WTC11 (cell line): Measurements from ENCODE around the gene ZDHHC18. TPM values are rescaled to one million over a fixed set of nuclear protein-coding genes. Genes with fewer than 3 reads are reported as not detected.

ENCODE experiments used
- ATAC-seq: fragments of 200-7000 bp; cut with Tn5 transposase; 2 replicates; pipeline ENCODE4 v1.10.0; 2021; ENCODE audit warnings: mild to moderate bottlenecking, moderate library complexity
- CTCF ChIA-PET: fragments of 300-600 bp; sonication (Branson Sonifier 250); formaldehyde crosslinking; loops from one replicate; lab custom pipeline; 2021; ENCODE audit warnings: antibody characterized with exemption; lab: Charles Lee
- POLR2A ChIA-PET: fragments of 350-600 bp; sonication (Branson Sonifier 250); formaldehyde crosslinking; loops from one replicate; lab custom pipeline; 2021; ENCODE audit warnings: antibody characterized with exemption; lab: Charles Lee
- DNase-seq: peaks from one replicate; pipeline ENCODE4 v3.0.0; 2021; ENCODE audit warnings: low spot score
- H3K27ac Mint-ChIP-seq: 2 replicates; pipeline ENCODE4 v1.8.0; 2021; ENCODE audit warnings: mixed read lengths
- H3K27me3 Mint-ChIP-seq: 2 replicates; pipeline ENCODE4 v1.8.0; 2021; ENCODE audit warnings: low read depth, mild to moderate bottlenecking, moderate library complexity, mixed read lengths
- H3K36me3 Mint-ChIP-seq: 2 replicates; pipeline ENCODE4 v1.8.0; 2021; ENCODE audit warnings: mixed read lengths
- H3K4me1 Mint-ChIP-seq: 2 replicates; pipeline ENCODE4 v1.8.0; 2022; ENCODE audit warnings: mixed read lengths
- H3K4me3 Mint-ChIP-seq: 2 replicates; pipeline ENCODE4 v1.8.0; 2021; ENCODE audit warnings: mild to moderate bottlenecking, moderate library complexity, mixed read lengths
- H3K9me3 Mint-ChIP-seq: 2 replicates; pipeline ENCODE4 v1.8.0; 2021; ENCODE audit warnings: mixed read lengths
- CREM ChIP-seq: sonication (generic); formaldehyde crosslinking; IDR thresholded peaks from 2 replicates; pipeline ENCODE4 v1.8.1; 2022; ENCODE audit warnings: mild to moderate bottlenecking, missing genetic modification reagents, moderate library complexity
- CTCF ChIP-seq: fragments of 200-600 bp; IDR thresholded peaks from 2 replicates; pipeline ENCODE4 v1.8.0; 2022; ENCODE audit warnings: antibody characterized with exemption
- ESRRA ChIP-seq: sonication (generic); formaldehyde crosslinking; IDR thresholded peaks from 2 replicates; pipeline ENCODE4 v1.8.1; 2022; ENCODE audit warnings: mild to moderate bottlenecking, missing genetic modification reagents, borderline replicate concordance
- NR3C1 ChIP-seq: sonication (generic); formaldehyde crosslinking; conservative IDR thresholded peaks from 2 replicates; pipeline ENCODE4 v1.8.1; 2023; ENCODE audit warnings: low read depth, mild to moderate bottlenecking, missing genetic modification reagents
- OVOL2 ChIP-seq: fragments of 250-450 bp; sonication (Bioruptor Pico); IDR thresholded peaks from 2 replicates; pipeline ENCODE4 v1.9.0; 2021; ENCODE audit warnings: mild to moderate bottlenecking, borderline replicate concordance
- SMAD4 ChIP-seq: sonication (generic); formaldehyde crosslinking; IDR thresholded peaks from 2 replicates; pipeline ENCODE4 v1.8.0; 2022; ENCODE audit warnings: mild to moderate bottlenecking, missing genetic modification reagents
- SOX15 ChIP-seq: fragments of 250-450 bp; sonication (Bioruptor Pico); IDR thresholded peaks from 2 replicates; pipeline ENCODE4 v1.9.0; 2021; ENCODE audit warnings: mild to moderate bottlenecking
- STAT6 ChIP-seq: sonication (generic); formaldehyde crosslinking; conservative IDR thresholded peaks from 2 replicates; pipeline ENCODE4 v1.8.1; 2023; ENCODE audit warnings: mild to moderate bottlenecking, low read depth, missing genetic modification reagents, moderate library complexity
- TEAD4 ChIP-seq: sonication (generic); formaldehyde crosslinking; IDR thresholded peaks from 2 replicates; pipeline ENCODE4 v1.8.0; 2022; ENCODE audit warnings: mild to moderate bottlenecking, missing genetic modification reagents
- ZNF138 ChIP-seq: sonication (generic); formaldehyde crosslinking; conservative IDR thresholded peaks from 2 replicates; pipeline ENCODE4 v1.8.1; 2022; ENCODE audit warnings: mild to moderate bottlenecking, moderate library complexity, missing genetic modification reagents
- ZNF219 ChIP-seq: sonication (generic); formaldehyde crosslinking; IDR thresholded peaks from 2 replicates; pipeline ENCODE4 v1.8.0; 2023; ENCODE audit warnings: missing genetic modification reagents, mild to moderate bottlenecking, borderline replicate concordance
- total RNA-seq: library from RNA; stranded (reverse); gene quantifications from 3 replicates; pipeline ENCODE4 v1.2.3, GENCODE V29; 2021
- TF ChIP-seq, protein P1 (sequence below): sonication (generic); formaldehyde crosslinking; IDR thresholded peaks from 2 replicates; pipeline ENCODE4 v1.8.0; 2023; ENCODE audit warnings: missing genetic modification reagents
- TF ChIP-seq, protein P2 (sequence below): sonication (generic); formaldehyde crosslinking; IDR thresholded peaks from 2 replicates; pipeline ENCODE4 v1.8.1; 2022; ENCODE audit warnings: mild to moderate bottlenecking, missing genetic modification reagents, moderate library complexity, borderline replicate concordance
- TF ChIP-seq, protein P3 (sequence below): sonication (generic); formaldehyde crosslinking; IDR thresholded peaks from 2 replicates; pipeline ENCODE4 v1.8.1; 2023; ENCODE audit warnings: mild to moderate bottlenecking, missing genetic modification reagents
- TF ChIP-seq, protein P4 (sequence below): sonication (generic); formaldehyde crosslinking; IDR thresholded peaks from 2 replicates; pipeline ENCODE4 v1.8.1; 2023; ENCODE audit warnings: mild to moderate bottlenecking, missing genetic modification reagents
- TF ChIP-seq, protein P5 (sequence below): sonication (generic); formaldehyde crosslinking; IDR thresholded peaks from 2 replicates; pipeline ENCODE4 v1.8.0; 2022; ENCODE audit warnings: mild to moderate bottlenecking, missing genetic modification reagents

ZDHHC18 gene
- total RNA-seq, 1 experiment from 2014 or later: 26.5 TPM

- TF ChIP-seq CTCF: peak; percentile 84
- TF ChIP-seq, protein P1, sequence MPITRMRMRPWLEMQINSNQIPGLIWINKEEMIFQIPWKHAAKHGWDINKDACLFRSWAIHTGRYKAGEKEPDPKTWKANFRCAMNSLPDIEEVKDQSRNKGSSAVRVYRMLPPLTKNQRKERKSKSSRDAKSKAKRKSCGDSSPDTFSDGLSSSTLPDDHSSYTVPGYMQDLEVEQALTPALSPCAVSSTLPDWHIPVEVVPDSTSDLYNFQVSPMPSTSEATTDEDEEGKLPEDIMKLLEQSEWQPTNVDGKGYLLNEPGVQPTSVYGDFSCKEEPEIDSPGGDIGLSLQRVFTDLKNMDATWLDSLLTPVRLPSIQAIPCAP (CRISPR knock-in tag): no peak
- TF ChIP-seq, protein P2, sequence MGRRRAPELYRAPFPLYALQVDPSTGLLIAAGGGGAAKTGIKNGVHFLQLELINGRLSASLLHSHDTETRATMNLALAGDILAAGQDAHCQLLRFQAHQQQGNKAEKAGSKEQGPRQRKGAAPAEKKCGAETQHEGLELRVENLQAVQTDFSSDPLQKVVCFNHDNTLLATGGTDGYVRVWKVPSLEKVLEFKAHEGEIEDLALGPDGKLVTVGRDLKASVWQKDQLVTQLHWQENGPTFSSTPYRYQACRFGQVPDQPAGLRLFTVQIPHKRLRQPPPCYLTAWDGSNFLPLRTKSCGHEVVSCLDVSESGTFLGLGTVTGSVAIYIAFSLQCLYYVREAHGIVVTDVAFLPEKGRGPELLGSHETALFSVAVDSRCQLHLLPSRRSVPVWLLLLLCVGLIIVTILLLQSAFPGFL (CRISPR knock-in tag): no peak
- no peak for TF ChIP-seq CREM (CRISPR knock-in tag)
- peaks cover 4% of the 10 kb centered on the region for H3K36me3 Mint-ChIP-seq
- H3K27me3 Mint-ChIP-seq: no peaks in the 10 kb centered on the region; the same call in 1 of the 2 replicates
- peak overlapping the region; percentile 97 for H3K4me3 Mint-ChIP-seq
- POLR2A ChIA-PET: interaction anchor here (1.1 to 3.0 kb wide), 3 partner anchors 66 to 170 kb away, joined by 3 to 19 read pairs (median 3); no protein-coding TSS in a partner anchor
- H3K4me1 Mint-ChIP-seq: peaks cover 41% of the 10 kb centered on the region
- DNase-seq (peak; percentile 79), ATAC-seq (peak; percentile 17)
- peak overlapping the region; percentile 64 for H3K27ac Mint-ChIP-seq
- CTCF ChIA-PET: interaction anchor here (0.6 to 5.4 kb wide), 51 partner anchors 8 to 1089 kb away, joined by 3 to 110 read pairs (median 5); partner anchors contain the start of genes FAM76A, GPN2, RPS6KA1 and ZDHHC18
- no peaks in the 10 kb centered on the region for H3K9me3 Mint-ChIP-seq
Observed at GRCh38 chr1:26788836-26789611, 37.5 kb upstream of the ZDHHC18 start.

- no peak for DNase-seq
- ATAC-seq: no peak
- Mint-ChIP-seq H3K4me1 (peaks cover 37% of the 10 kb centered on the region), H3K27ac (no peak overlapping the region), H3K36me3 (peaks cover 9% of the 10 kb centered on the region), H3K4me3 (no peak overlapping the region), H3K9me3 (no peaks in the 10 kb centered on the region), H3K27me3 (no peaks in the 10 kb centered on the region; the same call in 1 of the 2 replicates)
- ChIA-PET POLR2A (interaction anchor here (3.0 kb wide), 1 partner anchor 97 kb away, joined by 19 read pairs; no protein-coding TSS in a partner anchor), CTCF (interaction anchor here (1.2 to 5.4 kb wide), 18 partner anchors 11 to 289 kb away, joined by 3 to 110 read pairs (median 10); partner anchors contain the start of gene RPS6KA1)
- TF ChIP-seq SMAD4 (CRISPR knock-in tag) (no peak), CTCF (no peak)
- TF ChIP-seq, protein P3, sequence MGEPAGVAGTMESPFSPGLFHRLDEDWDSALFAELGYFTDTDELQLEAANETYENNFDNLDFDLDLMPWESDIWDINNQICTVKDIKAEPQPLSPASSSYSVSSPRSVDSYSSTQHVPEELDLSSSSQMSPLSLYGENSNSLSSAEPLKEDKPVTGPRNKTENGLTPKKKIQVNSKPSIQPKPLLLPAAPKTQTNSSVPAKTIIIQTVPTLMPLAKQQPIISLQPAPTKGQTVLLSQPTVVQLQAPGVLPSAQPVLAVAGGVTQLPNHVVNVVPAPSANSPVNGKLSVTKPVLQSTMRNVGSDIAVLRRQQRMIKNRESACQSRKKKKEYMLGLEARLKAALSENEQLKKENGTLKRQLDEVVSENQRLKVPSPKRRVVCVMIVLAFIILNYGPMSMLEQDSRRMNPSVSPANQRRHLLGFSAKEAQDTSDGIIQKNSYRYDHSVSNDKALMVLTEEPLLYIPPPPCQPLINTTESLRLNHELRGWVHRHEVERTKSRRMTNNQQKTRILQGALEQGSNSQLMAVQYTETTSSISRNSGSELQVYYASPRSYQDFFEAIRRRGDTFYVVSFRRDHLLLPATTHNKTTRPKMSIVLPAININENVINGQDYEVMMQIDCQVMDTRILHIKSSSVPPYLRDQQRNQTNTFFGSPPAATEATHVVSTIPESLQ (CRISPR knock-in tag): no peak
- TF ChIP-seq, protein P4, sequence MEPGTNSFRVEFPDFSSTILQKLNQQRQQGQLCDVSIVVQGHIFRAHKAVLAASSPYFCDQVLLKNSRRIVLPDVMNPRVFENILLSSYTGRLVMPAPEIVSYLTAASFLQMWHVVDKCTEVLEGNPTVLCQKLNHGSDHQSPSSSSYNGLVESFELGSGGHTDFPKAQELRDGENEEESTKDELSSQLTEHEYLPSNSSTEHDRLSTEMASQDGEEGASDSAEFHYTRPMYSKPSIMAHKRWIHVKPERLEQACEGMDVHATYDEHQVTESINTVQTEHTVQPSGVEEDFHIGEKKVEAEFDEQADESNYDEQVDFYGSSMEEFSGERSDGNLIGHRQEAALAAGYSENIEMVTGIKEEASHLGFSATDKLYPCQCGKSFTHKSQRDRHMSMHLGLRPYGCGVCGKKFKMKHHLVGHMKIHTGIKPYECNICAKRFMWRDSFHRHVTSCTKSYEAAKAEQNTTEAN (CRISPR knock-in tag): no peak
Observed at GRCh38 chr1:26789612-26789865, 36.9 kb upstream of the ZDHHC18 start.

GRCh38 chr1:26789931-26790330, 36.6 kb upstream of the ZDHHC18 start:
- no peak overlapping the region for H3K4me3 Mint-ChIP-seq
- peaks cover 12% of the 10 kb centered on the region for H3K36me3 Mint-ChIP-seq
- peaks cover 34% of the 10 kb centered on the region for H3K4me1 Mint-ChIP-seq
- no peak overlapping the region for H3K27ac Mint-ChIP-seq
- DNase-seq (no peak), ATAC-seq (no peak)
- ChIA-PET POLR2A (no interaction called here), CTCF (interaction anchor here (1.0 to 5.4 kb wide), 9 partner anchors 10 to 191 kb away, joined by 4 to 110 read pairs (median 33); no protein-coding TSS in a partner anchor)
- no peaks in the 10 kb centered on the region for H3K9me3 Mint-ChIP-seq
- H3K27me3 Mint-ChIP-seq: no peaks in the 10 kb centered on the region; the same call in 1 of the 2 replicates
- TF ChIP-seq, protein P5, sequence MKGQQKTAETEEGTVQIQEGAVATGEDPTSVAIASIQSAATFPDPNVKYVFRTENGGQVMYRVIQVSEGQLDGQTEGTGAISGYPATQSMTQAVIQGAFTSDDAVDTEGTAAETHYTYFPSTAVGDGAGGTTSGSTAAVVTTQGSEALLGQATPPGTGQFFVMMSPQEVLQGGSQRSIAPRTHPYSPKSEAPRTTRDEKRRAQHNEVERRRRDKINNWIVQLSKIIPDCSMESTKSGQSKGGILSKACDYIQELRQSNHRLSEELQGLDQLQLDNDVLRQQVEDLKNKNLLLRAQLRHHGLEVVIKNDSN (CRISPR knock-in tag): no peak
- TF ChIP-seq ZNF138 (CRISPR knock-in tag) (no peak), TEAD4 (CRISPR knock-in tag) (no peak), OVOL2 (CRISPR knock-in tag) (no peak), ESRRA (CRISPR knock-in tag) (no peak), SOX15 (no peak), NR3C1 (CRISPR knock-in tag) (no peak), ZNF219 (CRISPR knock-in tag) (no peak), STAT6 (no peak)
